ENCODE measurements around the gene ANXA4.
"Not testable (repeated sequence)": the region's sequence is repeated elsewhere in the genome, so short reads cannot be mapped to it uniquely, and the experiment has no call there.

The ANXA4 gene

DNA sequence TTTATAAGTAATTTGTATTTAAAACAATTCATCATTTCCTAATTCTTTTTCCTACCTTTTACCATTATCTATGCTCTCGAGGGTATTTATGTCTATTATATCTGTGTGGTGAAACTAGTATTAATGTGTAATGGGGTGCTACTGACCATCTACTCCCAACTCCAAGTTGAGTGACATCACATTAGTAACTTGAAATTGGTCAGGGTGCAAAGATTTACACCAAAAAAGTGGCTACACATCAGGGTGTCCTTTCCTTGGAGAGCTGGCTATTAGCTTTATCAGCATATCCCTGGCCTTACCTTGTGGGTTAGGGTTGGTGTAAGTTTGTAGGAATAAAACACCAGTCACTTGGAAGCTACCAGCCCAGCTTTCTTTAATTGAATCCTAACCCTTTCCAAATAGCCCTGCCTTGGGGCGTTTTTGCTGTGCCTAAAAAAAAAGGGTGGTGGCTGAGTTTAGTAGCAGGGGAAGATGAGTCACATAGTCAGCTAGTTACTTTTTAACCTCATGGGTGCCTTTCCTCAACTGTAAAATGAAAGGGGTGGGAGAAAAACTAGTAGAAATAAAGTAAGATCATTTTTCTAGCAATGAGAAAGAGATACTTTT lies 14.0 kb downstream of the ANXA4 start:
- peak; percentile 78 for DNase-seq (ENCODE audit: low read depth)

DNA sequence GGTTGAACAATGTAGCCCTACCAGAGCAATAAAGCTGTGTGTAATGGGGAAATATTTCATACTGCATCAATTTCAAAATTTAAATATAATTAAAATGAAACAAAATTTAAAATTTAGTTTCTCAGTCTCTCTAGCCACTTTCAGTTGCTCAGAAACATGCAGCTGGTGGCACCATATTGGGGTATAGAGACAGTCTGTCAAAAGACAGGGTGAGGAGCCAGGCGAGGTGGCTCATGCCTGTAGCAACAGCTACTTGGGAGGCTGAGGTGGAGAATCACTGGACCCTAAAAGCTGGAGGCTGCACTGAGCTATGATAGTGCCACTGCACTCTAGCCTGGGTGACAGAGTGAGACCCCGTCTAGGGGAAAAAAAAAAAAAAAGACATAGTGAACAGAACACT lies 20.1 kb downstream of the ANXA4 start:
- DNase-seq (ENCODE audit: low read depth), result no peak

DNA sequence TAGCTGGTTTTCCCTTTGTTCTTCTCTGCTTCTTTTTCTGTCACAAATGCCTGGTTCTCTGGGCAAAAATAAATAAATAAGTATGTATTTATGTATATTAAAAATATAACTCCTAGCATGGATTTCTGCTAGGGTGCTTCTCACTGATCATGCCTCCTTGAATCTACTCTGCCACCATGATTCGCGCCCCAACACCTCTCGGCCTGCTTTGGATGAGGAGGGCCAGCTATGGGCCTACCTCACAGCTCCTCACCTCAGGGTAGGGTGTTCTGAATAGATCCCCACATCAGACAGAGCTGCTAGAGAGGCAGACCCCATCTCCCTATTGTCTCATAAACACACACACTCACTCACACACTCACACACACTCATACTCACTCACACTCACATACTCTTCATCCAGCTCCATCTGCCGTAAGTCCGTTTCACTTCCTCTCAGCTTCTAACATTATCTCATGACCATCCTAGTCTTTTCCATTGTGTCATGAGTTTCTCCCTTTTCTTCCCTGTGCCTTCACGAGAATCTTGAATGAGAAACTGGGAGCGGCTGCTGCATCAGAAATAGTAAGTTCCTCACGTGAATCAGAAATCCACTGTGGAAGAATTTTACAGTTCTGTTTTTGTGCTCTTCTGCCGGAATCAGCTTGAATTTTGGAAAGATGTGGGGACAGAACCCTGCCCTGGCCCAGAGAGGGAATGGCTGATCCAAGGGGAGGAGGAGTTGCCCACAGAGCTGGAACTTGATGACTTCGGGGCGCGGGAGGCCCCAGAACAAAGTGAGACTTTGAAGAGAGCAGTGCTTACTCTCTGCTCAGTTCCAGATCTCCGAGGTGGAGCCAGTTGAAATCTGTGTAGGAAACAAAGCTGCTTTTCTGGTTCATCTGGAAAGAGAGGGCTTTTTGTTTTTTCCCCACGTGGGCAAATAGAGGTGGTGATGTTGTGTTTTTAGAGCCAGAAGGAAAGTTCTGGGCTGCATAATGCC lies 20.9 kb downstream of the ANXA4 start:
- DNase-seq (ENCODE audit: low read depth), result no peak

DNA sequence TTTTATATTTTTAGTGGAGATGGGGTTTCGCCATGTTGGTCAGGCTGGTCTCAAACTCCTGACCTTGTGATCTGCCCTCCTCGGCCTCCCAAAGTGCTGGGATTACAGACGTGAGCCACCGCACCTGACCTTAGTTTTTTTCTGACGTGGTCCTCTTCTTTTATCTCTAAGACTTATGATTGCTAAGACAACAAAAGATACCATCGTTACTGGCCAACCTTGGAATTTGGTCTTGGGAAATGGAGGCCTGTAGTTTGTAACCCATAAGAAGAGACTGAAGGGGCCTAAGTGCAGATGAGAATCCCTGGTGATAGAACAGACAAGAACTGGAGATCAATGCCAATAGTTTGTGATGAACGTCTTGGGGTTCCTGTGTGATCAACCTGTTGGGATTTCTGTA lies 21.9 kb downstream of the ANXA4 start:
- DNase-seq (ENCODE audit: low read depth), result not testable (repeated sequence)

DNA sequence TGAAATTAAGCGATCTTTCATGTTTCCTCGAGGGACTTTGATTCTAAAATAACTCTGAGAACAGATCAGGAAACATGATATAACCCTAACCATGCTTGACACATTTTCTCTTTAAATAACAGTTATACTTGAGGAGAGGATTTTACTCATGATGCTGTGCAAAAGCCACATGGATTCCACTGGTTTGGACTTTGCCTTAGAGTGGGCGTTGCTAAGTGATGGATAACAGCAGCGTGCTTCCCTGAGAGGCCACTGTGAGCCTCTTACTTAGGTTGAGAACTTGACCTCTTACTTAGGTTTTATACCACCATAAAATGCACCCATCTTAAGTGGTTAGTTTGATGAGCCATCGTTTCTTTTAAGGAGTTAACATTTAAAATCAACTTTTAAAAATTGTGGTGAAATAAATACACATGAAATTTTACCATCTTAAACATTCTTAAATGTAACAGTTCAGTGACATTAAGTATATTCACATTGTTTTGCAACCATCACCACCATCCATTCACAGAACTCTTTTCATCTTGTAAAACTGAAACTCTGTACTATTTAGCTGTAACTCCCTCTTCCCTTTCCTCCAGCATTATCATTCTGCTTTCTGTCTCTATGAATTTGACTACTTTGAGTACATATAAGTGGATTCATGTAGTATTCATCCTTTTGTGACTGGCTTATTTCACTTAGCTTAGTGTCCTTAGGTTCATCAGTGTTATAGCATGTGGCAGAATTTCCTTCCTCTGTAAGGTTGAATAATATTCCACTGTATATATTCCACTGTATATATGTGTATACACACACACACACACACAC lies 22.6 kb downstream of the ANXA4 start:
- peak; percentile 69 for DNase-seq (ENCODE audit: low read depth)

DNA sequence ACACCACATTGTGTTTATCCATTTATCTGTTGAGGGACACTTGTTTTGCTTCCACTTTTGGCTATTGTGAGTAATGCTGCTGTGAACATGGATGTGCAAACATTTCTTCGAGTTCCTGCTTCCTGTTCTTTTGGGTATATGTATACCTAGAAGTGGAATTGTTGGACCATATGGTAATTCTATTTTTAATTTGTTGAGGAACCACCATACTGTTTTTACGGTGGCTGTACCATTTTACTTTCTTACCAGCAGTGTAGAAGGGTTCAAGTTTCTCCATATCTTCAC lies 23.1 kb downstream of the ANXA4 start:
- no peak for DNase-seq (ENCODE audit: low read depth)

DNA sequence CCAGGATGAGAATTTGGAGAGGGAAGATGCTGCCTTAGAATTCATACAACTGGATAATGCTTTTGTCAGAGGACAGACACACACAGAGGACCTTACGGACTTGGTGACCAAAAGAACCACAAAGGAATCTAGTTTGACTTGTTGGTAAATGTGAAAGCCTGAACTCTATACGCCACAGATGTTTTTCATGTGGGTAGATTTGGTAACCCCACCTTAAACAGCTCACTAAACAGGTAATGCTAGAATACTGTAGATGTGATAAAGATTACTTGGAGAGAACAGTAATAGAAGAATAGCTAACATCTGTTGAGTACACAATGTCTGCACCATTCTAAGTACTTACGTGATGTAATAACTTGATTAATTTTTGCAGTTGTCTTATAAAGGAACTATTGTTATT lies 24.1 kb downstream of the ANXA4 start:
- no peak for DNase-seq (ENCODE audit: low read depth)

DNA sequence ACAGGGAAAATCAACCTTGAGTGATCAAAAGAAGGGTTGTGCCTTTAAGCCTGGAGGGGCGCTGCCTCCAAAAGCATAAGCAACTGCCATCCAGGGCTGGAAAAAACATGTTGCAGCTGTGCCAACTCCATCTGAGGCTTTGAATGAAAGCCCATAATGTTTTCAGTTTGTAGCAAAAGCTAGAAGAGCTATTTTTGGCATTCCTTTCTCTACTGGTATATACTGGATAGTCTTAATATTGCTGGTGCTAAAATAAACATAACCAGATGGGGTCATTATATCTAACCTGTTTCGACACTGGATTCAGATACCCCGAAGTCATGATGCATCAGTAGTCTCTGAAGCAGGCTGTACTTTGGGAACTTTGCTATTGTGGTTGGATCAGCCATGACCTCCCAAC lies 25.1 kb downstream of the ANXA4 start:
- peak; percentile 77 for DNase-seq (ENCODE audit: low read depth)

DNA sequence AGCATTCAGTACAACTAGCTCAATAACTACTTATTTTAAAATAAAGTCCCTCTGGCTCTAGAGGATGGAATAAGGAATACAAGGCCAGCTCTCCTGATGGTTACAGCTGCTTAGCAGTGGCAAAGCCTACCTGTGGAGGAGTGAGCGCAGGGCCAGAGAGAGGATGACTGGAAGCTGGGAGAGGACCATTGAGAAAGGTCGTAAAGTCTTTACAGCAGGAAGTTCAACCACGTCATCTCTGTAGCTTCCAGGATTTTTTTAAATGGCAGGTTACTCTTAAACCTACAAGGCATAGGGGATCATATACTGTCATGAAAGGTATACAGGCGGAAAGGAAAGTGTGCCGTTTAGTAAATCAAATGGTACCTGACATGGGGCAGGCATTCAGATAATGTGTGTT lies 26.3 kb downstream of the ANXA4 start:
- DNase-seq (ENCODE audit: low read depth), result no peak

DNA sequence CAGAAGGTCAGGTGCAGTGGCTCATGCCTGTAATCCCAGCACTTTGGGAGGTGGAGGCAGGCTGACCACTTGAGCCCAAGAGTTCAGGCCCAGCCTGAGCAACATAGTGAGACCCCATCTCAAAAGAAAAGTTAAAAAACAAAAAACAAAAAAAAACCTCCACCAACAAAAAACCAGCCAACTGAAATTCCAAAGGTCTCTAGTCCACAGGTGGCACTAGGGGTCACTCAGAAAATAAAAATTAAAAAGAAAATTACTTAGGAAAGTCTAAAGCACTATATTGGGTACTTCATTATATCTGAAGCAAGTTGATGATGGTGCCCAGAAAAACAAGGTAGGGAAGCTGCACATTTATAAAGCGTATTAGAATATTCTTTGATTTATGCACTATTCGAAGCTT lies 26.9 kb downstream of the ANXA4 start:
- no peak for DNase-seq (ENCODE audit: low read depth)

DNA sequence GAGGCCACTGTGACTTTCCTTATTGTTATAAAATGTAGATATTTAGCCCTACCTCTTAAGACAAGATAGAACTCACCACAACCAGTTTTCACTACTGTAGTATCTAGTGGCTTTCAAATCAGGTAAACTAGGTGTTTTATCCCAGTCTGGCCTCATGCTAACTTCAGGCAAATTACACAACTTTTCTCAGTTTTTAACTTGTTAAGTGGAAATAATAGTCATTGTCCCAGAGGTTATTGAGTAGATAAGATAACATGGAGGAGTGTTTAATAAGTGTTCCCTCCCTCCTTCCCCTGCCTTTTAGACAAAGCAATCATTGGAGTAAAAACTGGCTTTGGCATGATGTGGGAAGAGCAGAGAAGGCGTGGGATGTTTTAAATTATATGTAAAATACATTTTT lies 27.3 kb downstream of the ANXA4 start:
- DNase-seq (ENCODE audit: low read depth), result no peak

DNA sequence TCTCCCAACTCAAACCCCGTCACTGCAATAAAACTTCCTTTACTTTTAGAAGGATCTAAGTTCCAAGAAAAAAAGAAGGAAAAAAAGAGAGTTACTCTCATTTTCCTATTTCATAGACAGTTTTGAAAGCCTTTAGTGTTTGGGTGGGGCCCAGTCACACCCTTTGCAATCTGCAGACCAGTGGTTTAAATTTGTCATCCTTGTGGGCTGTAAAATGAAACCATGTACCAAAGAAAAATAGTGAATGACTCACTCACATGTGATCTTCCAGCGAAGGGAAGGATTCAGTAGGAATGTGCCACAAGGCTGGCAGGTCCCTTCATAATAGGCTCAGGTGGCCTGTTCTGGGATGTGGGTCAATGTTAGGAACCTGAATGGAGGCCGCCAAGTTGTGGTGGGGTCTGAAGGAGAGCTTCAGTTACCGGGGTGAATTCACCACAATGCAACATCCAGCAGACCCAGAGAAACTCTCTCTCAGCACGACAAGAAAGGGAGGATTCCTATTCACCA lies 28.3 kb downstream of the ANXA4 start:
- peak; percentile 91 for DNase-seq (ENCODE audit: low read depth)

DNA sequence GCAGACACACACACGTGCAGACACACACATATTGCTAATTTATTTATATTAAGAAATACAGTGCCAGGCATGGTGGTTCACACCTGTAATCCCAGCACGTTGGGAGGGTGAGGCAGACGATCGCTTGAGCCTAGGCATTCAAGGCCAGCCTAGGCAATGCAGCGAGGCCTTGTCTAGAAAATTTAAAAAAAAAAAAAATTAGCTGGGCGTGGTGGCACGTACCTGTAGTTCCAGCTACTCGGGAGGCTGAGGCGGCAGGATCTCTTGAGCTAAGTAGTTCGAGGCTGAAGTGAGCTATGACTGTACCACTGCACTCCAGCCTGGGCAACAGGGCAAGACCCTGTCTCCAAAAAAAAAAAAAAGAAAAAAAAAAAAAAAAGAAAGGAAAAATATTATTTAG lies 28.8 kb downstream of the ANXA4 start:
- DNase-seq (ENCODE audit: low read depth), result no peak

DNA sequence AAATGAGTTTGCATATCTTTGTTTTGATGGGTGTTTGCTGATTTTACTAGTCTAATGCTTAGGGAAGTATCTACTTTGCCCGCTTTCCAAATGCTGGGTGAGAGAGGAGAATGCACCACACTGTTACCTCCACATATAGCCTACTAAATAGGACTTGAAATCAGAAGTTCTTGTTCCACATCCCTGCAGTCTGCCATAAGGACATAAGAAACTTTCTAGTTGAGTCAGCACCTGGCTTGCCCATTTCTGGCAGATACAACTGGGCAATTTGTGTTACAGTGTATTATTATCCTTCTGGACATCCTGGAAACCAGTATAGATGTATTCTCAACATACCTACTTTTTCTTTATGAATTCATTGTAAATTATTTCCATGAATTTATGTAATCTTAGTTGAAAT lies 29.5 kb downstream of the ANXA4 start:
- no peak for DNase-seq (ENCODE audit: low read depth)

DNA sequence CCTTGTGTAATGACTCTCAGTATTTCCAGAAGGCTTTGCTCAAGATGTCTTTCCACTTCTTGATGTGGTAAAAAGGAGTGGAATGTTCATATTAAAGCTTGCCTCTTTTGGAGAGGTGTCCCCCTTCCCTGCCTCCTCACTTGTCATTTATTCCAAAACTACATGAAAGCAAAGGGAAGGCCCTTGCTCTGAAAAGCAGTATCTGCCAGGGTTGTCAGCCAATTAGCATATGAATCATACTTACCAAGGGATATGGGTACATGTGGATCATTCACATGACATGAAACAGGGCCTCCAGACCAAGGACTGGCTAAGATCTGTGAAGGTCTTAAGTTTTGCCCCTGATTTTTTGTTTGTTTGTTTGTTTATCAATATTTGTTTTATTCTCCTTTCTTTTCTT lies 31.3 kb downstream of the ANXA4 start:
- DNase-seq (ENCODE audit: low read depth), result peak; percentile 65

DNA sequence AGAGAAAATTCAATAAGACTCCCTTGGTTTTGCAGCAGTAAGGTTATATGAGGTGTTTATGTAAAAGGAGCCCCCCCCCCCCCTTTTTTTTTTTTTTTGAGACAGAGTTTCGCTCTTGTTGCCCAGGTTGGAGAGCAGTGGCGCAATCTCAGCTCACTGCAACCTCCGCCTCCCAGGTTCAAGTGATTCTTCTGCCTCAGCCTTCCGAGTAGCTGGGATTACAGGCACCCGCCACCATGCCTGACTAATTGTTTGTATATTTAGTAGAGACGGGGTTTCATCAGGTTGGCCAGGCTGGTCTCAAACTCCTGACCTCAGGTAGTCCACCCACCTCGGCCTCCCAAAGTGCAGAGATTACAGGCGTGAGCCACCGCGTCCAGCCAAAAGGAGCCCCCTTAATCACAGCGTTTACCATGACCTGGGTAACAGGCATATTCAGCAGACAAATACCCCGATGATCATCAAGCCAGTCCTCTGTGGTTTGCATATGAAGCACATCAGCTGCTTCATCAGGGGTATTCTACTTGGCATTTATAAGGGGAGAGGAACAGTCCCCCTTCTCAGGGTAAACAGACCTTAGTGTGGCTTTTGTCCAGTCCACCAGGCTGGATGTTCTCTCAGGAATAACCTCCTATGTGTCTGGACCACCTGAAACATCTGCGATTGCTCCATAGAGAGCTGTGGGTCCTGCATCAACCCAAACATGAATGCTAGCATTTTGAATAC lies 32.5 kb downstream of the ANXA4 start:
- not testable (repeated sequence) for DNase-seq (ENCODE audit: low read depth)

DNA sequence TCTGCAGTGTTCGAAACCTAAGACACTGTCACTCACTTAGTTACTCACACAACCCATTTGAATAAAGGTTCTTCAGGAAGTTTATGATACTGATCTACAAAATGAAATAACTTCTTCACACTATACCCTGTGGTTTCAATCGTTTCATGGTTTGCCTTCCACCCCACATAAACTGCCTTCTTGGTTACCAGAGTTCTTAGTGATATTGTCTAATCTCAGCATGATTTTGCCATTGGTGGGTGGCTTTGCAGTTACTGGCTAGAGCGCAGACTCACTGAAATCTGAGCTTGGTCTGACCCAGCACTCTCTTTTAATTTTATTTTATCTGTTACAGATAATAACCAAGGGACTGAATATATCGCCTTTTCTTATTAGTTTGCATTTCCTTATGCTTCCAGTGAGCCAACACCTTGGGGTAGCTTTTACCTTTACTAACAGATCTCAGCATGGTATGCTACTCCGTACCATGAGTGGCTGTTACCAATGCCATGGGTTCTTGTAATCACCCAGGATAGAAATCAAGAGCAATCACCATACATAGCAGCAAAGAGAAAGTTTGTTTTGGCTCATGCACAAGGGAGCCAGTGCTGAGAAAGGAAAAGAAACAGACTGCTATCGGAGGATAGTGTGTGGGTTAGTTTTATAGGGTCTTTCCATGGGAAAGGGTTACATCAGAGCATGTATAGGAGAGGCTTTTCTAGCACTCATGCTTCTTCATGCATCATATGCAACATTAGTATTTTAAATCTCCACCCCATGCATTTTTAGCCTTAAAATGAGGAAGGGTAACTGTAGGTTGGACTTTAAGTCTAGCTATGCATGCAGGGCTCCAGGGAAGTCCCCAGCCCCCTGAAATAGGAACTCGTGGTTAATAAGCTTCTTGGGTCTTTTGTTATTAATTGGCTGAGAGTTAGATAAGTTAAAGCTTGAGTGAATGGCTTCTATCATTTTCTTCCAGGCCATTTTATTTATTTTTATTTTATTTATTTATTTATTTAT lies 33.3 kb downstream of the ANXA4 start:
- no peak for DNase-seq (ENCODE audit: low read depth)

DNA sequence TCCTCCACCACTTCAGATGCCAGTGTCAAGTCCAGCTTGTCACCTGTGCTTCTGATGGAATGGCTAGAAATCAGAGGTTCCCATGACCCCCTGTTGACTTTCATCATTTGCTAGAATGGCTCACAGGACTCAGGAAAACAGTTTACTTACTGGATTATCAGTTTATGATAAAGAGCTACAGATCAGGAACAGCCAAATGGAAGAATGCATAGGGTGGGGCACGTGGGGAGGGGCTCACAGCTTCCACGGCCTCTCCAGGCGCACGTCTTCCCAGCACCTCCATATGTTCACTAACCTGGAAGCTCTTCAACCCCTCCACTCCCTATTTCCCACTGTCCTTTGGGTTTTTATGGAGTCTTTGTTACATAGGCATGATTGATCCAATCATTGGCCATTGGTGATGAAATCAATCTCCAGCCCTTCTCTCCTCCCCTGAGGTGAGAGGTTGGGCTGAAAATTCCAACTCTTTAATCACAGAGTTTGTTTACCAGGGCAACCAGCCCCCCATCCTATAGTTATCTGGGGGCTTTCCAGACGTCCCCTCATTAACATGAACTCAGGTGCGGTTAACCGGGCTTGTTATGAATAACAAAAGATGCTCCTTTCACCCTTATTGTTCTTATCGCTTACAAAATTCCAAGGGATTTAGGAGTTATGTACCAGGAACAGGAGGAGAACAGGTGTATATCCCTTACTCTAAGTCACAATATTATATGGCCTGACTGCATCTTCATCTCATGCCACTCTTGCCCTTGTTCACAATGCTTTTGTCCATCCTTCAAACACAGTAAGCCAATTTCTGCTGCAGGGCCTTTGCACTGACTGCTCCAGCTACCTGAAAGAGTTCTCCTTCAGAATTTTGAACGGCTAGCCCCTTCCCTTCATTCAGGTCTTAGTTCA lies 35.2 kb downstream of the ANXA4 start:
- no peak for DNase-seq (ENCODE audit: low read depth)

DNA sequence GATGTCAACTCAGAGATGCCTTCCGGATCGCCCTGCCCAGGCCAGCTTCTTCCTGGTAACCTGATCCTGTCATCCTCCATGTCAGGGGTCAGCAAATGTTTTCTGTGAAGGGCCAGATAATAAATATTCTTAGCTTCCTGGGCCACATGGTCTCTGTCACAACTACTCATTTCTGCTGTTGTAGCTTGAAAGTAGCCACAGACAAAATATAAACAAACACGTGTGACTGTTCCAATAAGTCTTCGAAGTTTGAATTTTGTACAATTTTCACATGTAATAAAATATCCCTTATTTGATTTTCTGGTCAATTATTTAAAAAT lies 35.8 kb downstream of the ANXA4 start:
- DNase-seq (ENCODE audit: low read depth), result no peak

Data from stromal cell of bone marrow (primary cell).